Gastroesophageal sphincter (tissue), 4 donors: ENCODE data around the gene PTH. TPM values are rescaled to one million over a fixed set of nuclear protein-coding genes. Genes with fewer than 3 reads are reported as not detected.

Experiments
- ATAC-seq: fragments of 150-250 bp; one replicate; pipeline ENCODE4 v1.9.1; 2016; ENCODE audit warnings: mild to moderate bottlenecking, moderate library complexity
- H3K27ac ChIP-seq, 4 donors: fragments of 200-600 bp; sonication (generic) in 3 of 4; 1 replicate in 3 of 4; 2 replicates in 1 of 4; pipeline ENCODE4 v1.5.1; 2016 to 2019
- H3K27me3 ChIP-seq: fragments of 200-600 bp; sonication (generic); one replicate; pipeline ENCODE4 v1.5.1; 2019
- H3K36me3 ChIP-seq, 2 donors: fragments of 200-600 bp; sonication (generic); one replicate each; pipeline ENCODE4 v1.5.1; 2019; ENCODE audit warnings: control low read depth in 1 of 2
- H3K4me1 ChIP-seq, 3 donors: fragments of 200-600 bp; sonication (generic); 1 replicate in 2 of 3; 2 replicates in 1 of 3; pipeline ENCODE4 v1.5.1; 2016 to 2019; ENCODE audit warnings: control low read depth in 2 of 3
- H3K4me3 ChIP-seq, 2 donors: fragments of 200-600 bp; sonication (generic); one replicate each; pipeline ENCODE4 v1.5.1; 2019; ENCODE audit warnings: mild to moderate bottlenecking in 1 of 2, moderate library complexity in 1 of 2
- H3K9me3 ChIP-seq, 3 donors: fragments of 200-600 bp; sonication (generic); one replicate each; pipeline ENCODE4 v1.5.1; 2017 to 2019; ENCODE audit warnings: control low read depth in 2 of 3
- EP300 ChIP-seq: sonication (generic); formaldehyde crosslinking; IDR thresholded peaks from one replicate; pipeline ENCODE4 v1.6.1; 2017; ENCODE audit warnings: antibody characterized with exemption, mild to moderate bottlenecking
- POLR2A ChIP-seq, 2 donors: fragments of 450-650 bp; IDR thresholded peaks; one replicate each; pipeline ENCODE4 v1.6.1; 2017; ENCODE audit warnings: antibody characterized with exemption in 2 of 2, mild to moderate bottlenecking in 2 of 2, moderate library complexity in 1 of 2
- POLR2AphosphoS5 ChIP-seq: sonication (generic); formaldehyde crosslinking; IDR thresholded peaks from one replicate; pipeline ENCODE4 v1.6.1; 2017; ENCODE audit warnings: antibody characterized with exemption
- WGBS, 2 donors: methylation state at CpG; one replicate each; pipeline ENCODE4 v1.1.5; 2018; ENCODE audit warnings: low coverage in 1 of 2; 5-methylcytosine and 5-hydroxymethylcytosine counted together
- total RNA-seq, 4 donors: library from RNA; depleted of rRNA; stranded (reverse); fragments of >200 nt; gene quantifications; one replicate each; pipeline ENCODE4 v1.1.0, GENCODE V29; 2016
- TF ChIP-seq, protein P1 (sequence below), 4 experiments: fragments of 200-600 bp in 2 of 4; fragments of 450-650 bp in 2 of 4; sonication (generic) in 1 of 4; IDR thresholded peaks; one replicate each; pipeline ENCODE4 v1.5.1; 2017 to 2019; ENCODE audit warnings: antibody characterized with exemption in 4 of 4, mild to moderate bottlenecking in 2 of 4, moderate library complexity in 2 of 4

Gene PTH
- total RNA-seq, 4 donors from 2014 or later = not detected

DNA sequence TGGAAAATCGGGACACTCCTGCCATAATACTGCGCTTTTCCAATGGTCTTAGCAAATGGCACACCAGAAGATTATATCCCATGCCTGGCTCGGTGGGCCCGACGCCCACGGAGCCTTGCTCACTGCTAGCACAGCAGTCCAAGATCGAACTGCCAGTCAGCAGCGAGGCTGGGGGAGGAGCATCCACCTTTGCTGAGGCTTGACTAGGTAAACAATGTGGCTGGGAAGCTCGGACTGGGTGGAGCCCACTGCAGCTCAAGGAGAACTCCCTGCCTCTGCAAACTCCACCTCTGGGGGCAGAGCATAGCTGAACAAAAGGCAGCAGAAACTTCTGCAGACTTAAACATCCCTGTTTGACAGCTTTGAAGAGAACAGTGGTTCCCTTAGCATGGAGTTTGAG is 15.6 kb downstream of the PTH start:
- H3K4me1 ChIP-seq = no peaks in the 10 kb centered on the region
- WGBS, 2 donors = 90% methylated on average over 3 of the region's 9 CpGs; no CpG with 5 or more reads in 1 of the 2 donors
- no peak overlapping the region for H3K4me3 ChIP-seq
- peaks cover 0 to 6% (median 0%) of the 10 kb centered on the region in 3 donors for H3K9me3 ChIP-seq
- TF ChIP-seq, protein P1, sequence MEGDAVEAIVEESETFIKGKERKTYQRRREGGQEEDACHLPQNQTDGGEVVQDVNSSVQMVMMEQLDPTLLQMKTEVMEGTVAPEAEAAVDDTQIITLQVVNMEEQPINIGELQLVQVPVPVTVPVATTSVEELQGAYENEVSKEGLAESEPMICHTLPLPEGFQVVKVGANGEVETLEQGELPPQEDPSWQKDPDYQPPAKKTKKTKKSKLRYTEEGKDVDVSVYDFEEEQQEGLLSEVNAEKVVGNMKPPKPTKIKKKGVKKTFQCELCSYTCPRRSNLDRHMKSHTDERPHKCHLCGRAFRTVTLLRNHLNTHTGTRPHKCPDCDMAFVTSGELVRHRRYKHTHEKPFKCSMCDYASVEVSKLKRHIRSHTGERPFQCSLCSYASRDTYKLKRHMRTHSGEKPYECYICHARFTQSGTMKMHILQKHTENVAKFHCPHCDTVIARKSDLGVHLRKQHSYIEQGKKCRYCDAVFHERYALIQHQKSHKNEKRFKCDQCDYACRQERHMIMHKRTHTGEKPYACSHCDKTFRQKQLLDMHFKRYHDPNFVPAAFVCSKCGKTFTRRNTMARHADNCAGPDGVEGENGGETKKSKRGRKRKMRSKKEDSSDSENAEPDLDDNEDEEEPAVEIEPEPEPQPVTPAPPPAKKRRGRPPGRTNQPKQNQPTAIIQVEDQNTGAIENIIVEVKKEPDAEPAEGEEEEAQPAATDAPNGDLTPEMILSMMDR (IDR thresholded peaks at IDR 0.05) = no peak
- TF ChIP-seq POLR2A (IDR thresholded peaks at IDR 0.05) = no peak
- no peak for TF ChIP-seq EP300
- H3K27ac ChIP-seq = no peak overlapping the region
- ATAC-seq = no peak
- H3K36me3 ChIP-seq = no peaks in the 10 kb centered on the region
- peaks cover 16% of the 10 kb centered on the region for H3K27me3 ChIP-seq

GRCh38 chr11:13479688-13480087 is 16.1 kb downstream of the PTH start:
- Histone ChIP-seq H3K27ac (no peak overlapping the region), H3K36me3 (no peaks in the 10 kb centered on the region), H3K4me3 (no peak overlapping the region), H3K27me3 (peaks cover 11% of the 10 kb centered on the region), H3K9me3 (peaks cover 0 to 6% (median 0%) of the 10 kb centered on the region in 3 donors), H3K4me1 (no peaks in the 10 kb centered on the region)
- WGBS, 2 donors = 96 to 100% methylated on average over 3 of the region's 3 CpGs
- no peak for ATAC-seq
- no peak for TF ChIP-seq POLR2A (IDR thresholded peaks at IDR 0.05)
- TF ChIP-seq, protein P1 (IDR thresholded peaks at IDR 0.05) = no peak
- TF ChIP-seq EP300 = no peak
- no peak for TF ChIP-seq POLR2AphosphoS5

DNA sequence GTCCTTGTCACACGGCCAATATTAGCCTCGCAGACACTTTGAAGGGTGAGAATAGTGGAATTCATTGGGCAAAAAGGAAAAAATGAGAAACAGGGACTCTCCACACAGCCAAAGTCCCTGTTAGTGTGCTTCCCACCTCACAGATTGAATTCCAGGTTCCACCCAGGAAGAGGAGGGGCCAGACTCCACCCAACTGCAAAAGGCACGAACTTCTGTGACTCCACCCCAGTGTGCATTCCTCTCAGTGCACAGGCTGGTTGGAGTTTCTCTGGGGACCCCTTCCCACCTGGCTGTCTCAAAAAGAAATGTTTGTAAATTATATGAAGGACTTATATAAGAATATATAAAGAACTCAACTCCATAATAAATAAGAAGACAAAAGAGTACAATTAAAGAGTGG is 20.7 kb downstream of the PTH start:
- H3K27me3 ChIP-seq = peaks cover 6% of the 10 kb centered on the region
- no peaks in the 10 kb centered on the region for H3K4me1 ChIP-seq
- TF ChIP-seq EP300 (no peak), POLR2A (IDR thresholded peaks at IDR 0.05) (no peak), POLR2AphosphoS5 (no peak)
- TF ChIP-seq, protein P1 (IDR thresholded peaks at IDR 0.05) = no peak
- 0 to 90% methylated on average over 1 to 3 of the region's 3 CpGs for WGBS, 2 donors
- peaks cover 0 to 1% (median 0%) of the 10 kb centered on the region in 3 donors for H3K9me3 ChIP-seq
- no peak for ATAC-seq
- no peaks in the 10 kb centered on the region for H3K36me3 ChIP-seq
- H3K27ac ChIP-seq = no peak overlapping the region
- H3K4me3 ChIP-seq = no peak overlapping the region

GRCh38 chr11:13473013-13473722 is 22.6 kb downstream of the PTH start:
- Histone ChIP-seq H3K4me3 (no peak overlapping the region), H3K4me1 (no peaks in the 10 kb centered on the region), H3K9me3 (no peaks in the 10 kb centered on the region), H3K27me3 (peaks cover 10% of the 10 kb centered on the region), H3K27ac (no peak overlapping the region), H3K36me3 (no peaks in the 10 kb centered on the region)
- TF ChIP-seq, protein P1 (IDR thresholded peaks at IDR 0.05) = no peak
- TF ChIP-seq POLR2A (IDR thresholded peaks at IDR 0.05) (no peak), POLR2AphosphoS5 (no peak), EP300 (no peak)
- WGBS, 2 donors = 46 to 89% methylated on average over 3 of the region's 3 CpGs
- ATAC-seq = no peak

GRCh38 chr11:13468750-13469149 is 27.0 kb downstream of the PTH start:
- peaks cover 2 to 4% (median 2%) of the 10 kb centered on the region in 3 donors for H3K4me1 ChIP-seq
- no peaks in the 10 kb centered on the region for H3K9me3 ChIP-seq
- no peak for TF ChIP-seq EP300
- TF ChIP-seq POLR2A (IDR thresholded peaks at IDR 0.05) = no peak
- TF ChIP-seq POLR2AphosphoS5 = no peak
- no peak overlapping the region for H3K27ac ChIP-seq
- no peak overlapping the region for H3K4me3 ChIP-seq
- 28 to 69% methylated on average over 5 of the region's 5 CpGs for WGBS, 2 donors
- H3K27me3 ChIP-seq = peaks cover 10% of the 10 kb centered on the region
- no peak for ATAC-seq
- no peaks in the 10 kb centered on the region for H3K36me3 ChIP-seq
